22Rv1 (cell line): ENCODE data around the gene LAMA2.

Source experiments
- H3K27ac ChIP-seq: fragments of 450-650 bp; 2 replicates; pipeline ENCODE4 v1.5.1; 2017
- CTCF ChIP-seq: fragments of 450-650 bp; IDR thresholded peaks from 2 replicates; pipeline ENCODE4 v1.5.1; 2017; ENCODE audit warnings: mild to moderate bottlenecking
- ZFX ChIP-seq: fragments of 450-650 bp; IDR thresholded peaks from 2 replicates; pipeline ENCODE4 v1.6.1; 2017; ENCODE audit warnings: antibody characterized with exemption, borderline replicate concordance

LAMA2 gene

GRCh38 chr6:128882991-128883611, at the start of gene LAMA2:
TSS of gene LAMA2 (plus strand) at chr6:128883138. CDS start at chr6:128883246, 108 bp downstream.
- no peak within 1 kb of the TSS for H3K27ac ChIP-seq
- TF ChIP-seq CTCF: no peak
- no peak for TF ChIP-seq ZFX

- TF ChIP-seq ZFX (no peak), CTCF (no peak)
- no peak overlapping the region for H3K27ac ChIP-seq
These were observed 46.2 kb upstream of the LAMA2 start for GRCh38 chr6:128836761-128837160.

GRCh38 chr6:128841518-128841917, 41.4 kb upstream of the LAMA2 start:
- H3K27ac ChIP-seq: no peak overlapping the region
- TF ChIP-seq CTCF (no peak), ZFX (no peak)

- H3K27ac ChIP-seq: no peak overlapping the region
- TF ChIP-seq CTCF (no peak), ZFX (no peak)
These were observed 38.3 kb upstream of the LAMA2 start for GRCh38 chr6:128844598-128844997.

GRCh38 chr6:128847431-128848210, 35.3 kb upstream of the LAMA2 start:
- TF ChIP-seq CTCF: no peak
- no peak for TF ChIP-seq ZFX

GRCh38 chr6:128848212-128848935, 34.6 kb upstream of the LAMA2 start:
- H3K27ac ChIP-seq: no peak overlapping the region
- no peak for TF ChIP-seq ZFX
- no peak for TF ChIP-seq CTCF

More at GRCh38 chr6:128847431-128848210, 35.3 kb upstream of the LAMA2 start:
- no peak overlapping the region for H3K27ac ChIP-seq
